Measurements from ENCODE around the gene TOMM34. TPM values are rescaled to one million over a fixed set of nuclear protein-coding genes. Genes with fewer than 3 reads are reported as not detected.

Gene TOMM34
- total and polyA plus RNA-seq, 7 experiments from 2014 or later, result 7.0 to 30.2 (median 8.8) TPM

GRCh38 chr20:44948107-44948506 is 12.1 kb downstream of the TOMM34 start:
- Mint-ChIP-seq H3K9me3 (no peaks in the 10 kb centered on the region), H3K36me3 (peaks cover 12 to 63% (median 20%) of the 10 kb centered on the region in 5 donors), H3K4me1 (peaks cover 8 to 20% (median 9%) of the 10 kb centered on the region in 7 donors), H3K4me3 (no peak overlapping the region), H3K27ac (peak overlapping the region in 1 of 9 donors; percentile 33), H3K27me3 (no peaks in the 10 kb centered on the region)
- no peak overlapping the region for H3K4me3 ChIP-seq (ENCODE audit: low read length)
- no peaks in the 10 kb centered on the region for H3K9me3 ChIP-seq (ENCODE audit: control insufficient read depth in 2 of 3, low read length in 3 of 3)
- ChIA-PET CTCF (no interaction called here), POLR2A (no interaction called here)
- DNase-seq, result no peak
- H3K36me3 ChIP-seq (ENCODE audit: control insufficient read depth in 2 of 3, insufficient read depth in 3 of 3, low read length in 3 of 3), result peaks cover 7 to 91% (median 8%) of the 10 kb centered on the region in 3 experiments
- no peaks in the 10 kb centered on the region for H3K27me3 ChIP-seq (ENCODE audit: control insufficient read depth in 2 of 2, insufficient read depth in 2 of 2, low read length in 2 of 2)
- no peaks in the 10 kb centered on the region for H3K4me1 ChIP-seq (ENCODE audit: control insufficient read depth in 2 of 2, insufficient read depth in 2 of 2, low read length in 2 of 2)
- intact Hi-C loops (cut with micrococcal nuclease), result no loop called here
- ATAC-seq, result no peak
- H3K27ac ChIP-seq (ENCODE audit: low read depth, low read length), result no peak overlapping the region

GRCh38 chr20:44946271-44946852 is 13.8 kb downstream of the TOMM34 start:
- H3K9me3 ChIP-seq (ENCODE audit: control insufficient read depth in 2 of 3, low read length in 3 of 3), result no peaks in the 10 kb centered on the region
- no peak overlapping the region for H3K27ac ChIP-seq (ENCODE audit: low read depth, low read length)
- DNase-seq (no peak), ATAC-seq (no peak)
- H3K4me1 ChIP-seq (ENCODE audit: control insufficient read depth in 2 of 2, insufficient read depth in 2 of 2, low read length in 2 of 2), result no peaks in the 10 kb centered on the region
- Mint-ChIP-seq H3K9me3 (no peaks in the 10 kb centered on the region), H3K4me3 (no peak overlapping the region), H3K27me3 (no peaks in the 10 kb centered on the region), H3K27ac (peak overlapping the region in 5 of 9 donors; percentile 13 to 65 (median 49)), H3K36me3 (peaks cover 9 to 59% (median 20%) of the 10 kb centered on the region in 5 donors), H3K4me1 (peaks cover 0 to 16% (median 0%) of the 10 kb centered on the region in 7 donors)
- CTCF ChIA-PET, result interaction anchor here (1.8 kb wide), 1 partner anchor 149 kb away, joined by 4 read pairs; no protein-coding TSS in a partner anchor
- H3K27me3 ChIP-seq (ENCODE audit: control insufficient read depth in 2 of 2, insufficient read depth in 2 of 2, low read length in 2 of 2), result no peaks in the 10 kb centered on the region
- peaks cover 6 to 91% (median 8%) of the 10 kb centered on the region in 3 experiments for H3K36me3 ChIP-seq (ENCODE audit: control insufficient read depth in 2 of 3, insufficient read depth in 3 of 3, low read length in 3 of 3)
- H3K4me3 ChIP-seq (ENCODE audit: low read length), result no peak overlapping the region
- POLR2A ChIA-PET, result interaction anchor here (1.2 to 1.9 kb wide), 2 partner anchors 11 to 31 kb away, joined by 4 to 6 read pairs; no protein-coding TSS in a partner anchor
- intact Hi-C loops (cut with micrococcal nuclease), result no loop called here

- H3K4me1 ChIP-seq (ENCODE audit: control insufficient read depth in 2 of 2, insufficient read depth in 2 of 2, low read length in 2 of 2), result no peaks in the 10 kb centered on the region
- H3K27ac ChIP-seq (ENCODE audit: low read depth, low read length), result no peak overlapping the region
- POLR2A ChIA-PET, result interaction anchor here (0.7 to 1.9 kb wide), 2 partner anchors 12 to 46 kb away, joined by 4 to 6 read pairs; no protein-coding TSS in a partner anchor
Observed at GRCh38 chr20:44945261-44945660, 14.9 kb downstream of the TOMM34 start.

GRCh38 chr20:44943828-44944227 is 16.4 kb downstream of the TOMM34 start:
- peaks cover 0 to 11% (median 0%) of the 10 kb centered on the region in 7 donors for H3K4me1 Mint-ChIP-seq
- DNase-seq, result no peak
- Histone ChIP-seq H3K27me3 (ENCODE audit: control insufficient read depth in 2 of 2, insufficient read depth in 2 of 2, low read length in 2 of 2) (no peaks in the 10 kb centered on the region), H3K4me1 (ENCODE audit: control insufficient read depth in 2 of 2, insufficient read depth in 2 of 2, low read length in 2 of 2) (no peaks in the 10 kb centered on the region), H3K9me3 (ENCODE audit: control insufficient read depth in 2 of 3, low read length in 3 of 3) (no peaks in the 10 kb centered on the region), H3K4me3 (ENCODE audit: low read length) (no peak overlapping the region), H3K36me3 (ENCODE audit: control insufficient read depth in 2 of 3, insufficient read depth in 3 of 3, low read length in 3 of 3) (peaks cover 0 to 93% (median 5%) of the 10 kb centered on the region in 3 experiments), H3K27ac (ENCODE audit: low read depth, low read length) (no peak overlapping the region)
- H3K27ac Mint-ChIP-seq, result peak overlapping the region in 4 of 9 donors; percentile 0 to 51 (median 30)
- intact Hi-C loops (cut with micrococcal nuclease), result no loop called here
- peaks cover 13 to 50% (median 19%) of the 10 kb centered on the region in 5 donors for H3K36me3 Mint-ChIP-seq
- CTCF ChIA-PET, result interaction anchor here (0.5 kb wide), 1 partner anchor 342 kb away, joined by 3 read pairs; no protein-coding TSS in a partner anchor
- no peaks in the 10 kb centered on the region for H3K9me3 Mint-ChIP-seq
- no peak overlapping the region for H3K4me3 Mint-ChIP-seq
- ATAC-seq, result no peak
- POLR2A ChIA-PET, result no interaction called here
- no peaks in the 10 kb centered on the region for H3K27me3 Mint-ChIP-seq

More at GRCh38 chr20:44945261-44945660, 14.9 kb downstream of the TOMM34 start:
- Mint-ChIP-seq H3K27me3 (no peaks in the 10 kb centered on the region), H3K4me1 (peaks cover 0 to 19% (median 0%) of the 10 kb centered on the region in 7 donors), H3K36me3 (peaks cover 13 to 57% (median 23%) of the 10 kb centered on the region in 5 donors), H3K4me3 (no peak overlapping the region), H3K9me3 (no peaks in the 10 kb centered on the region), H3K27ac (peak overlapping the region in 7 of 9 donors; percentile 14 to 72 (median 25))
- H3K36me3 ChIP-seq (ENCODE audit: control insufficient read depth in 2 of 3, insufficient read depth in 3 of 3, low read length in 3 of 3), result peaks cover 0 to 91% (median 8%) of the 10 kb centered on the region in 3 experiments
- intact Hi-C loops (cut with micrococcal nuclease), result no loop called here
- H3K27me3 ChIP-seq (ENCODE audit: control insufficient read depth in 2 of 2, insufficient read depth in 2 of 2, low read length in 2 of 2), result no peaks in the 10 kb centered on the region
- CTCF ChIA-PET, result no interaction called here
- no peak for DNase-seq
- H3K9me3 ChIP-seq (ENCODE audit: control insufficient read depth in 2 of 3, low read length in 3 of 3), result no peaks in the 10 kb centered on the region
- no peak for ATAC-seq
- H3K4me3 ChIP-seq (ENCODE audit: low read length), result no peak overlapping the region

- ChIA-PET POLR2A (interaction anchor here (1.0 kb wide), 1 partner anchor 11 kb away, joined by 5 read pairs; no protein-coding TSS in a partner anchor), CTCF (interaction anchor here (0.6 to 1.9 kb wide), 3 partner anchors 10 to 1072 kb away, joined by 3 to 8 read pairs (median 7); no protein-coding TSS in a partner anchor)
- Histone ChIP-seq H3K9me3 (ENCODE audit: control insufficient read depth in 2 of 3, low read length in 3 of 3) (no peaks in the 10 kb centered on the region), H3K27me3 (ENCODE audit: control insufficient read depth in 2 of 2, insufficient read depth in 2 of 2, low read length in 2 of 2) (no peaks in the 10 kb centered on the region), H3K27ac (ENCODE audit: low read depth, low read length) (no peak overlapping the region), H3K4me1 (ENCODE audit: control insufficient read depth in 2 of 2, insufficient read depth in 2 of 2, low read length in 2 of 2) (no peaks in the 10 kb centered on the region), H3K36me3 (ENCODE audit: control insufficient read depth in 2 of 3, insufficient read depth in 3 of 3, low read length in 3 of 3) (peaks cover 0 to 91% (median 0%) of the 10 kb centered on the region in 3 experiments), H3K4me3 (ENCODE audit: low read length) (no peak overlapping the region)
- H3K4me1 Mint-ChIP-seq, result peaks cover 0 to 11% (median 0%) of the 10 kb centered on the region in 7 donors
- peak overlapping the region in 6 of 9 donors; percentile 2 to 45 (median 22) for H3K27ac Mint-ChIP-seq
- no peaks in the 10 kb centered on the region for H3K9me3 Mint-ChIP-seq
- peak overlapping the region in 1 of 10 donors; percentile 34 for H3K4me3 Mint-ChIP-seq
- no peaks in the 10 kb centered on the region for H3K27me3 Mint-ChIP-seq
- intact Hi-C loops (cut with micrococcal nuclease), result no loop called here
- ATAC-seq (no peak), DNase-seq (no peak)
- peaks cover 13 to 46% (median 19%) of the 10 kb centered on the region in 5 donors for H3K36me3 Mint-ChIP-seq
Observed at GRCh38 chr20:44942264-44942973, 17.8 kb downstream of the TOMM34 start.

- no peaks in the 10 kb centered on the region for H3K27me3 Mint-ChIP-seq
- intact Hi-C loops (cut with micrococcal nuclease), result no loop called here
- ATAC-seq, result no peak
- H3K36me3 ChIP-seq (ENCODE audit: control insufficient read depth in 2 of 3, insufficient read depth in 3 of 3, low read length in 3 of 3), result peaks cover 0 to 91% (median 0%) of the 10 kb centered on the region in 3 experiments
- H3K27ac Mint-ChIP-seq, result peak overlapping the region in 6 of 9 donors; percentile 2 to 59 (median 35)
- CTCF ChIA-PET, result interaction anchor here (1.9 kb wide), 1 partner anchor 11 kb away, joined by 8 read pairs; no protein-coding TSS in a partner anchor
- H3K27ac ChIP-seq (ENCODE audit: low read depth, low read length), result no peak overlapping the region
- no peak overlapping the region for H3K4me3 Mint-ChIP-seq
- peaks cover 0 to 11% (median 0%) of the 10 kb centered on the region in 7 donors for H3K4me1 Mint-ChIP-seq
- DNase-seq, result no peak
- no peak overlapping the region for H3K4me3 ChIP-seq (ENCODE audit: low read length)
- POLR2A ChIA-PET, result interaction anchor here (1.1 kb wide), 1 partner anchor 291 kb away, joined by 4 read pairs; no protein-coding TSS in a partner anchor
- no peaks in the 10 kb centered on the region for H3K9me3 ChIP-seq (ENCODE audit: control insufficient read depth in 2 of 3, low read length in 3 of 3)
- H3K4me1 ChIP-seq (ENCODE audit: control insufficient read depth in 2 of 2, insufficient read depth in 2 of 2, low read length in 2 of 2), result no peaks in the 10 kb centered on the region
- peaks cover 13 to 47% (median 17%) of the 10 kb centered on the region in 5 donors for H3K36me3 Mint-ChIP-seq
- no peaks in the 10 kb centered on the region for H3K9me3 Mint-ChIP-seq
- H3K27me3 ChIP-seq (ENCODE audit: control insufficient read depth in 2 of 2, insufficient read depth in 2 of 2, low read length in 2 of 2), result no peaks in the 10 kb centered on the region
Observed at GRCh38 chr20:44941120-44941691, 19.0 kb downstream of the TOMM34 start.
